Measurements from ENCODE around the gene SPINK2. TPM values are rescaled to one million over a fixed set of nuclear protein-coding genes. Genes with fewer than 3 reads are reported as not detected.

Gene SPINK2
- total RNA-seq (2014; rRNA removed; shearing (Covaris generic)) (not detected in 2 replicates), polyA plus RNA-seq (2016; fragmentation: Nextera tagmentation; extraction: Ambion mirVana) (not detected in 2 replicates)

GRCh38 chr4:56821381-56822243 lies at the start of gene SPINK2:
SPINK2 (minus strand) TSS chr4:56821701; CDS start chr4:56821662, 39 bp downstream.
- Histone ChIP-seq H3K36me3 (ENCODE audit: low read depth) (no peaks in the 10 kb centered on the region), H3F3A (ENCODE audit: insufficient read depth) (no peaks in the 10 kb centered on the region), H3K9me2 (ENCODE audit: insufficient read depth) (no peaks in the 10 kb centered on the region), H3K79me2 (ENCODE audit: insufficient read depth) (no peaks in the 10 kb centered on the region), H3K4me2 (ENCODE audit: unreplicated experiment) (no peak within 1 kb of the TSS), H3K4me3 (peak within 1 kb of the TSS; percentile 22; the same call in 1 of the 2 replicates), H3K9ac (no peak within 1 kb of the TSS), H4K20me1 (ENCODE audit: insufficient read depth) (no peaks in the 10 kb centered on the region), H3K27me3 (replicated peaks; ENCODE audit: insufficient read depth) (peaks cover 38% of the 10 kb centered on the region), H2AFZ (no peak within 1 kb of the TSS), H3K9me3 (ENCODE audit: low read depth) (no peaks in the 10 kb centered on the region), H3K4me1 (ENCODE audit: insufficient read depth) (no peaks in the 10 kb centered on the region), H3K27ac (no peak within 1 kb of the TSS)
- DNase-seq, result no peak
- in situ Hi-C loops (cut with MboI), result no loop called here
- TF ChIP-seq EZH2phosphoT487 (IDR thresholded peaks at IDR 0.05; ENCODE audit: insufficient read depth, low read depth), result no peak
- TF ChIP-seq EZH2 (IDR thresholded peaks at IDR 0.05; ENCODE audit: insufficient read depth, poor library complexity, severe bottlenecking), result no peak
- 4 to 5% methylated on average over 43 to 58 of the region's 58 CpGs for WGBS, 2 experiments (ENCODE audit: low coverage in 1 of 2, low lambda C conversion rate in 2 of 2, missing lambda C conversion rate in 2 of 2)

GRCh38 chr4:56870946-56871345 lies 49.4 kb upstream of the SPINK2 start:
- in situ Hi-C loops (cut with MboI), result no loop called here
- Histone ChIP-seq H3K27ac (no peak overlapping the region), H3K36me3 (ENCODE audit: low read depth) (no peaks in the 10 kb centered on the region), H3K79me2 (ENCODE audit: insufficient read depth) (no peaks in the 10 kb centered on the region), H3K4me2 (ENCODE audit: unreplicated experiment) (no peak overlapping the region), H3K4me1 (ENCODE audit: insufficient read depth) (no peaks in the 10 kb centered on the region), H4K20me1 (ENCODE audit: insufficient read depth) (no peaks in the 10 kb centered on the region), H3K4me3 (no peak overlapping the region), H3K9me2 (ENCODE audit: insufficient read depth) (no peaks in the 10 kb centered on the region), H3K27me3 (replicated peaks; ENCODE audit: insufficient read depth) (no peaks in the 10 kb centered on the region), H3K9me3 (ENCODE audit: low read depth) (no peaks in the 10 kb centered on the region), H3F3A (ENCODE audit: insufficient read depth) (0 out of 2 replicates have a peak, but pooled peaks cover 6% of the 10 kb centered on the region), H2AFZ (peak overlapping the region; percentile 45), H3K9ac (no peak overlapping the region)
- TF ChIP-seq EZH2phosphoT487 (IDR thresholded peaks at IDR 0.05; ENCODE audit: insufficient read depth, low read depth) (no peak), EZH2 (IDR thresholded peaks at IDR 0.05; ENCODE audit: insufficient read depth, poor library complexity, severe bottlenecking) (no peak)
- DNase-seq, result peak; percentile 48
- 11 to 18% methylated on average over 4 of the region's 4 CpGs for WGBS, 2 experiments (ENCODE audit: low coverage in 1 of 2, low lambda C conversion rate in 2 of 2, missing lambda C conversion rate in 2 of 2)

- no peaks in the 10 kb centered on the region for H3K4me1 ChIP-seq (ENCODE audit: insufficient read depth)
- no peak overlapping the region for H3K4me2 ChIP-seq (ENCODE audit: unreplicated experiment)
- H2AFZ ChIP-seq, result no peak overlapping the region
- DNase-seq, result peak; percentile 12
- in situ Hi-C loops (cut with MboI), result no loop called here
- no peak overlapping the region for H3K9ac ChIP-seq
- H3K27me3 ChIP-seq (replicated peaks; ENCODE audit: insufficient read depth), result no peaks in the 10 kb centered on the region
- no peaks in the 10 kb centered on the region for H3K36me3 ChIP-seq (ENCODE audit: low read depth)
- no peak overlapping the region for H3K27ac ChIP-seq
- no peaks in the 10 kb centered on the region for H4K20me1 ChIP-seq (ENCODE audit: insufficient read depth)
- H3K9me2 ChIP-seq (ENCODE audit: insufficient read depth), result no peaks in the 10 kb centered on the region
- H3K79me2 ChIP-seq (ENCODE audit: insufficient read depth), result no peaks in the 10 kb centered on the region
- no peaks in the 10 kb centered on the region for H3F3A ChIP-seq (ENCODE audit: insufficient read depth)
- no peaks in the 10 kb centered on the region for H3K9me3 ChIP-seq (ENCODE audit: low read depth)
- no peak overlapping the region for H3K4me3 ChIP-seq
- TF ChIP-seq EZH2 (IDR thresholded peaks at IDR 0.05; ENCODE audit: insufficient read depth, poor library complexity, severe bottlenecking) (no peak), EZH2phosphoT487 (IDR thresholded peaks at IDR 0.05; ENCODE audit: insufficient read depth, low read depth) (no peak)
- 90 to 91% methylated on average over 7 of the region's 7 CpGs for WGBS, 2 experiments (ENCODE audit: low coverage in 1 of 2, low lambda C conversion rate in 2 of 2, missing lambda C conversion rate in 2 of 2)
Observed at GRCh38 chr4:56863441-56864139, 42.1 kb upstream of the SPINK2 start.

- no peak for TF ChIP-seq EZH2 (IDR thresholded peaks at IDR 0.05; ENCODE audit: insufficient read depth, poor library complexity, severe bottlenecking)
- TF ChIP-seq EZH2phosphoT487 (IDR thresholded peaks at IDR 0.05; ENCODE audit: insufficient read depth, low read depth), result no peak
- Histone ChIP-seq H3K9me2 (ENCODE audit: insufficient read depth) (no peaks in the 10 kb centered on the region), H3K27me3 (replicated peaks; ENCODE audit: insufficient read depth) (no peaks in the 10 kb centered on the region), H3K79me2 (ENCODE audit: insufficient read depth) (no peaks in the 10 kb centered on the region), H3K36me3 (ENCODE audit: low read depth) (no peaks in the 10 kb centered on the region), H3K9ac (no peak overlapping the region), H2AFZ (no peak overlapping the region), H3K9me3 (ENCODE audit: low read depth) (no peaks in the 10 kb centered on the region), H3F3A (ENCODE audit: insufficient read depth) (no peaks in the 10 kb centered on the region), H3K4me3 (no peak overlapping the region), H3K27ac (no peak overlapping the region), H3K4me1 (ENCODE audit: insufficient read depth) (no peaks in the 10 kb centered on the region), H4K20me1 (ENCODE audit: insufficient read depth) (no peaks in the 10 kb centered on the region), H3K4me2 (ENCODE audit: unreplicated experiment) (no peak overlapping the region)
- DNase-seq, result no peak
- in situ Hi-C loops (cut with MboI), result no loop called here
- WGBS, 2 experiments (ENCODE audit: low coverage in 1 of 2, low lambda C conversion rate in 2 of 2, missing lambda C conversion rate in 2 of 2), result 14 to 31% methylated on average over 1 of the region's 1 CpG
Observed at GRCh38 chr4:56861360-56861759, 39.9 kb upstream of the SPINK2 start.

All from GM23248 (cell line).